CD14-positive monocyte (primary cell): ENCODE results near the gene PLXNA2. TPM values are rescaled to one million over a fixed set of nuclear protein-coding genes. Genes with fewer than 3 reads are reported as not detected.

Experiments
- DNase-seq, 3 donors: peaks; one replicate each; pipeline ENCODE4 v3.0.0-alpha.2; 2011 to 2022
- H2AFZ ChIP-seq: 2 replicates; pipeline ENCODE4 v1.6.0; 2012; ENCODE audit warnings: mild to moderate bottlenecking, low read depth, low read length, inconsistent platforms; ENCODE audit not compliant: insufficient read depth, poor library complexity, severe bottlenecking
- H3K27ac ChIP-seq, 2 donors: 1 replicate in 1 of 2; 2 replicates in 1 of 2; pipeline ENCODE4 v1.5.1; 2012 to 2013; ENCODE audit warnings: low read length in 2 of 2, control low read depth in 1 of 2, inconsistent platforms in 1 of 2, low read depth in 1 of 2, mild to moderate bottlenecking in 1 of 2
- H3K27me3 ChIP-seq, 2 donors: one replicate each; pipeline versions ENCODE4 v1.6.0 to v1.6.1; 2011 to 2013; ENCODE audit warnings: low read length in 2 of 2; ENCODE audit not compliant: control insufficient read depth in 2 of 2, insufficient read depth in 2 of 2
- H3K36me3 ChIP-seq, 2 donors: replicated peaks in 1 of 2; 1 replicate in 1 of 2; 2 replicates in 1 of 2; pipeline versions ENCODE4 v1.5.1 to v1.6.1; 2012 to 2013; ENCODE audit warnings: low read length in 2 of 2, control low read depth in 1 of 2, inconsistent platforms in 1 of 2, mild to moderate bottlenecking in 1 of 2; ENCODE audit not compliant: insufficient read depth in 2 of 2, control insufficient read depth in 1 of 2
- H3K4me1 ChIP-seq, 2 donors: 1 replicate in 1 of 2; 2 replicates in 1 of 2; pipeline versions ENCODE4 v1.5.1 to v1.6.1; 2012 to 2013; ENCODE audit warnings: low read length in 2 of 2, control low read depth in 1 of 2, inconsistent platforms in 1 of 2, mild to moderate bottlenecking in 1 of 2, moderate library complexity in 1 of 2; ENCODE audit not compliant: insufficient read depth in 2 of 2, control insufficient read depth in 1 of 2
- H3K4me2 ChIP-seq: replicated peaks from 2 replicates; pipeline ENCODE3; 2012; ENCODE audit warnings: low read length, moderate library complexity, mild to moderate bottlenecking; ENCODE audit not compliant: poor library complexity, severe bottlenecking; ENCODE audit errors: extremely low read depth
- H3K4me3 ChIP-seq, 3 experiments: fragments of 200-600 bp in 1 of 3; sonication (generic) in 1 of 3; replicated peaks in 1 of 3; 1 replicate in 2 of 3; 2 replicates in 1 of 3; pipeline ENCODE4 v1.5.1; 2011 to 2013; ENCODE audit warnings: low read length in 3 of 3, mild to moderate bottlenecking in 3 of 3, control low read depth in 2 of 3, low read depth in 2 of 3, inconsistent platforms in 1 of 3, moderate library complexity in 1 of 3
- H3K79me2 ChIP-seq: 2 replicates; pipeline ENCODE4 v1.6.0; 2012; ENCODE audit warnings: mild to moderate bottlenecking, control low read depth, inconsistent platforms, low read length, moderate library complexity; ENCODE audit not compliant: insufficient read depth
- H3K9ac ChIP-seq: 2 replicates; pipeline ENCODE4 v1.6.0; 2017; ENCODE audit warnings: low read length, mild to moderate bottlenecking; ENCODE audit not compliant: insufficient read depth, poor library complexity, severe bottlenecking
- H3K9me3 ChIP-seq, 2 donors: replicated peaks in 1 of 2; 1 replicate in 1 of 2; 2 replicates in 1 of 2; pipeline versions ENCODE4 v1.5.1 to v1.6.1; 2012 to 2013; ENCODE audit warnings: low read length in 2 of 2, control low read depth in 1 of 2; ENCODE audit not compliant: control insufficient read depth in 1 of 2, insufficient read depth in 1 of 2
- H4K20me1 ChIP-seq: 2 replicates; pipeline ENCODE4 v1.6.0; 2012; ENCODE audit warnings: mild to moderate bottlenecking, low read length, control low read depth, moderate library complexity; ENCODE audit not compliant: insufficient read depth
- H3K27ac Mint-ChIP-seq, 7 donors: one replicate each; pipeline ENCODE4 v1.8.0; 2020; ENCODE audit warnings: mild to moderate bottlenecking in 7 of 7, mixed read lengths in 7 of 7, moderate library complexity in 6 of 7, inconsistent platforms in 2 of 7
- H3K27me3 Mint-ChIP-seq, 3 donors: one replicate each; pipeline ENCODE4 v1.8.0; 2021 to 2022; ENCODE audit warnings: low read depth in 3 of 3, mild to moderate bottlenecking in 3 of 3, mixed read lengths in 3 of 3, moderate library complexity in 3 of 3, inconsistent platforms in 1 of 3
- H3K36me3 Mint-ChIP-seq, 2 donors: one replicate each; pipeline ENCODE4 v1.8.0; 2020; ENCODE audit warnings: mixed read lengths in 2 of 2, inconsistent platforms in 1 of 2, mild to moderate bottlenecking in 1 of 2
- H3K4me1 Mint-ChIP-seq: one replicate; pipeline ENCODE4 v1.8.0; 2020; ENCODE audit warnings: mild to moderate bottlenecking, mixed read lengths
- H3K4me3 Mint-ChIP-seq, 2 donors: one replicate each; pipeline ENCODE4 v1.8.0; 2020; ENCODE audit warnings: mild to moderate bottlenecking in 2 of 2, mixed read lengths in 2 of 2, moderate library complexity in 1 of 2
- H3K9me3 Mint-ChIP-seq, 7 donors: one replicate each; pipeline ENCODE4 v1.8.0; 2020 to 2022; ENCODE audit warnings: mixed read lengths in 7 of 7, mild to moderate bottlenecking in 6 of 7, moderate library complexity in 6 of 7, inconsistent platforms in 2 of 7
- CTCF ChIP-seq: fragments of 200-600 bp; IDR thresholded peaks from one replicate; pipeline ENCODE4 v1.8.0; 2022; ENCODE audit warnings: antibody characterized with exemption, mild to moderate bottlenecking
- WGBS: methylation state at CpG from one replicate; pipeline ENCODE4 v1.1.5; 2013; ENCODE audit warnings: missing lambda C conversion rate; ENCODE audit not compliant: insufficient coverage; 5-methylcytosine and 5-hydroxymethylcytosine counted together
- intact Hi-C, 2 donors: fragments of 100-400 bp; cut with micrococcal nuclease; formaldehyde crosslinking; loops; one replicate each; pipeline versions ENCODE4 v1.15.0 to v1.15.1; 2023
- polyA plus RNA-seq, 3 donors: library from polyadenylated mRNA; depleted of rRNA in 1 of 3; unstranded in 2 of 3; stranded (reverse) in 1 of 3; fragments of 300-500 nt in 2 of 3; fragments of >200 nt in 1 of 3; fragmentation: Illumina TruSeq in 2 of 3; gene quantifications; 1 replicate in 2 of 3; 2 replicates in 1 of 3; pipeline ENCODE4 v1.2.3, GENCODE V29; 2012 to 2021

PLXNA2 gene
- polyA plus RNA-seq, 3 donors = 0.75 to 2.1 (median 1.1) TPM

- Mint-ChIP-seq H3K4me3 (no peak overlapping the region), H3K9me3 (no peaks in the 10 kb centered on the region), H3K4me1 (no peaks in the 10 kb centered on the region), H3K36me3 (no peaks in the 10 kb centered on the region), H3K27me3 (peaks cover 2 to 5% (median 5%) of the 10 kb centered on the region in 3 donors), H3K27ac (no peak overlapping the region)
- Histone ChIP-seq H3K4me1 (no peaks in the 10 kb centered on the region), H4K20me1 (no peaks in the 10 kb centered on the region), H3K4me3 (no peak overlapping the region), H3K36me3 (no peaks in the 10 kb centered on the region), H3K79me2 (no peaks in the 10 kb centered on the region), H3K4me2 (no peak overlapping the region), H2AFZ (no peak overlapping the region), H3K27me3 (no peaks in the 10 kb centered on the region), H3K9ac (no peak overlapping the region), H3K9me3 (no peaks in the 10 kb centered on the region), H3K27ac (no peak overlapping the region)
- 94% methylated on average over 18 of the region's 22 CpGs for WGBS
- no peak for DNase-seq
- intact Hi-C loops = no loop called here
- no peak for TF ChIP-seq CTCF
Observed at GRCh38 chr1:208039536-208040332, 204.4 kb downstream of the PLXNA2 start.

- no peaks in the 10 kb centered on the region for H3K27me3 ChIP-seq
- WGBS = 90% methylated on average over 12 of the region's 14 CpGs
Observed at GRCh38 chr1:208038303-208038702, 205.9 kb downstream of the PLXNA2 start.

More at GRCh38 chr1:208038303-208038702, 205.9 kb downstream of the PLXNA2 start:
- no peak overlapping the region for H3K4me2 ChIP-seq
- no peaks in the 10 kb centered on the region for H3K79me2 ChIP-seq
- Mint-ChIP-seq H3K4me1 (no peaks in the 10 kb centered on the region), H3K4me3 (no peak overlapping the region), H3K27me3 (peaks cover 2 to 5% (median 2%) of the 10 kb centered on the region in 3 donors), H3K27ac (no peak overlapping the region), H3K9me3 (no peaks in the 10 kb centered on the region), H3K36me3 (no peaks in the 10 kb centered on the region)
- no peak overlapping the region for H3K9ac ChIP-seq
- no peak overlapping the region for H3K4me3 ChIP-seq
- no peaks in the 10 kb centered on the region for H3K9me3 ChIP-seq
- H2AFZ ChIP-seq = no peak overlapping the region
- intact Hi-C loops = no loop called here
- H3K36me3 ChIP-seq = no peaks in the 10 kb centered on the region
- H3K27ac ChIP-seq = no peak overlapping the region
- no peak for DNase-seq
- TF ChIP-seq CTCF = no peak
- H3K4me1 ChIP-seq = no peaks in the 10 kb centered on the region
- no peaks in the 10 kb centered on the region for H4K20me1 ChIP-seq
